ENCODE data around the gene CRKL. TPM values are rescaled to one million over a fixed set of nuclear protein-coding genes. Genes with fewer than 3 reads are reported as not detected.

Gene CRKL
- total and polyA plus RNA-seq, 2 of the 4 experiments (the other 2 are of a cell fraction): 20.6 to 35.5 TPM

GRCh38 chr22:20948989-20949388 lies 31.8 kb downstream of the CRKL start:
- Histone ChIP-seq H3K9me1 (ENCODE audit: insufficient read depth, low read length) (peaks cover 34% of the 10 kb centered on the region), H3K56ac (ENCODE audit: extremely low read depth, insufficient read depth, low read length) (no peak overlapping the region), H2BK15ac (ENCODE audit: low read depth, low read length) (no peak overlapping the region), H2BK120ac (ENCODE audit: low read depth, low read length) (no peak overlapping the region), H3K4me1 (ENCODE audit: control insufficient read depth, insufficient read depth, low read length) (peaks cover 6% of the 10 kb centered on the region), H4K5ac (ENCODE audit: low read depth, low read length) (no peak overlapping the region), H3K14ac (replicated peaks; ENCODE audit: low read depth, low read length) (no peak overlapping the region), H2AFZ (replicated peaks; ENCODE audit: low read length, poor library complexity) (no peak overlapping the region), H2BK20ac (ENCODE audit: low read depth, low read length) (no peak overlapping the region), H3K18ac (ENCODE audit: low read depth, low read length) (no peak overlapping the region), H3K4me2 (ENCODE audit: low read depth, low read length) (no peak overlapping the region), H3K27me3 (ENCODE audit: control insufficient read depth, insufficient read depth, low read length) (no peaks in the 10 kb centered on the region), H3K36me3 (ENCODE audit: control insufficient read depth, insufficient read depth, low read length) (peaks cover 36% of the 10 kb centered on the region), H3K79me1 (ENCODE audit: low read depth in 1 of 2, low read length in 2 of 2) (peaks cover 31 to 94% of the 10 kb centered on the region in 2 experiments), H4K91ac (ENCODE audit: insufficient read depth, low read depth, low read length) (no peak overlapping the region), H2AK5ac (ENCODE audit: low read depth, low read length) (no peak overlapping the region), H3K4me3 (ENCODE audit: insufficient read depth, low read depth, low read length) (no peak overlapping the region), H2AK9ac (replicated peaks; ENCODE audit: low read depth, low read length, poor library complexity) (no peak overlapping the region), H4K20me1 (ENCODE audit: insufficient read depth, low read length) (peaks cover 87% of the 10 kb centered on the region), H2BK5ac (ENCODE audit: low read depth, low read length, poor library complexity, severe bottlenecking) (no peak overlapping the region), H3K4ac (ENCODE audit: low read depth, low read length) (no peak overlapping the region), H4K8ac (ENCODE audit: low read depth in 2 of 2, low read length in 2 of 2) (no peak overlapping the region), H3K9me3 (ENCODE audit: control insufficient read depth, insufficient read depth, low read length) (no peaks in the 10 kb centered on the region), H3K23ac (ENCODE audit: low read depth, low read length) (no peak overlapping the region), H3K9ac (ENCODE audit: low read depth, low read length) (no peak overlapping the region), H3K27ac (ENCODE audit: insufficient read depth, low read length) (no peak overlapping the region)
- DNase-seq (no peak), ATAC-seq (ENCODE audit: low read depth) (no peak)
- no peak for TF ChIP-seq CEBPB (IDR thresholded peaks at IDR 0.05; ENCODE audit: low read depth, low read length)
- ChIA-PET CTCF (no interaction called here), POLR2A (ENCODE audit: unreplicated experiment) (no interaction called here)
- WGBS, 2 experiments (ENCODE audit: extremely low coverage in 2 of 2, insufficient read length in 1 of 2): no CpG with 5 or more reads among the region's 5 CpGs
- in situ Hi-C loops (cut with MboI; ENCODE audit: low sequenced_read_pairs) (no loop called here), dilution Hi-C loops (cut with HindIII; ENCODE audit: low sequenced_read_pairs, unreplicated experiment) (no loop called here), intact Hi-C loops (cut with micrococcal nuclease) (no loop called here)
- BruUV-seq (replicated peaks): no TSS peak

Measured in IMR-90 (cell line).